H1 (cell line): ENCODE data around the gene MED12L. TPM values are rescaled to one million over a fixed set of nuclear protein-coding genes. Genes with fewer than 3 reads are reported as not detected.

ENCODE experiments used
- CTCF ChIA-PET: fragments of 300-600 bp; sonication (Branson Sonifier 250); formaldehyde crosslinking; loops from one replicate; lab custom pipeline; 2021; ENCODE audit not compliant: partially characterized antibody; lab: Charles Lee
- POLR2A ChIA-PET: fragments of 300-600 bp; sonication (Branson Sonifier 250); formaldehyde crosslinking; loops from one replicate; lab custom pipeline; 2021; ENCODE audit warnings: inconsistent platforms; ENCODE audit not compliant: partially characterized antibody; lab: Charles Lee
- DNase-seq, 2 experiments: peaks; one replicate each; pipeline versions ENCODE4 v3.0.0 to v3.0.0-alpha.2; 2010 to 2022; ENCODE audit warnings: low spot score in 2 of 2, low read depth in 1 of 2, mixed read lengths in 1 of 2
- FAIRE-seq: peaks from 2 replicates; lab custom pipeline; 2011; peaks lifted over from hg19 to GRCh38; lab: Jason Lieb, UNC
- H2AFZ ChIP-seq: 2 replicates; pipeline ENCODE4 v1.8.1; 2012; ENCODE audit warnings: low read length, inconsistent platforms
- H2AK5ac ChIP-seq: 2 replicates; pipeline ENCODE4 v1.6.1; 2013; ENCODE audit warnings: low read depth, low read length
- H2BK120ac ChIP-seq: replicated peaks from 2 replicates; pipeline ENCODE3; 2013; ENCODE audit warnings: low read depth, low read length, inconsistent platforms
- H2BK12ac ChIP-seq: 2 replicates; pipeline ENCODE4 v1.6.1; 2013; ENCODE audit warnings: low read depth, low read length
- H2BK15ac ChIP-seq: 2 replicates; pipeline ENCODE4 v1.6.1; 2013; ENCODE audit warnings: low read length
- H2BK20ac ChIP-seq: 2 replicates; pipeline ENCODE4 v1.6.1; 2013; ENCODE audit warnings: low read length
- H2BK5ac ChIP-seq: 2 replicates; pipeline ENCODE4 v1.6.1; 2013; ENCODE audit warnings: low read depth, low read length
- H3K14ac ChIP-seq: 2 replicates; pipeline ENCODE4 v1.6.1; 2013; ENCODE audit warnings: inconsistent platforms; ENCODE audit not compliant: insufficient read length
- H3K18ac ChIP-seq: 2 replicates; pipeline ENCODE4 v1.6.1; 2013; ENCODE audit warnings: low read length; ENCODE audit errors: extremely low read depth
- H3K23ac ChIP-seq: 2 replicates; pipeline ENCODE4 v1.6.1; 2013; ENCODE audit warnings: inconsistent platforms; ENCODE audit not compliant: insufficient read length
- H3K23me2 ChIP-seq: 2 replicates; pipeline ENCODE4 v1.6.1; 2013; ENCODE audit warnings: low read depth, low read length
- H3K27ac ChIP-seq: 2 replicates; pipeline ENCODE4 v1.6.1; 2011; ENCODE audit warnings: low read depth, low read length, inconsistent platforms
- H3K27me3 ChIP-seq, 4 experiments: replicated peaks in 1 of 4; 1 replicate in 1 of 4; 2 replicates in 3 of 4; pipeline versions ENCODE4 v1.6.1 to v1.8.1; 2011 to 2013; ENCODE audit warnings: low read length in 3 of 4, mild to moderate bottlenecking in 3 of 4, inconsistent platforms in 2 of 4, mixed read lengths in 2 of 4, moderate library complexity in 1 of 4; ENCODE audit not compliant: control insufficient read depth in 3 of 4, insufficient read depth in 3 of 4; ENCODE audit errors: extremely low read depth in 1 of 4
- H3K36me3 ChIP-seq, 4 experiments: 2 replicates each; pipeline versions ENCODE4 v1.6.1 to v1.8.1; 2011 to 2013; ENCODE audit warnings: mild to moderate bottlenecking in 4 of 4, low read length in 3 of 4, moderate library complexity in 2 of 4, control low read depth in 1 of 4, inconsistent platforms in 1 of 4; ENCODE audit not compliant: insufficient read depth in 4 of 4, control insufficient read depth in 2 of 4
- H3K4ac ChIP-seq: replicated peaks from 2 replicates; pipeline ENCODE3; 2013; ENCODE audit warnings: low read length, low read depth, mixed read lengths, inconsistent platforms; ENCODE audit not compliant: insufficient read length
- H3K4me1 ChIP-seq, 4 experiments: replicated peaks in 1 of 4; 1 replicate in 1 of 4; 2 replicates in 3 of 4; pipeline versions ENCODE4 v1.6.1 to v1.8.1; 2011 to 2013; ENCODE audit warnings: low read length in 3 of 4, inconsistent platforms in 2 of 4, mixed read lengths in 1 of 4; ENCODE audit not compliant: insufficient read depth in 4 of 4, control insufficient read depth in 3 of 4
- H3K4me2 ChIP-seq, 2 experiments: 2 replicates each; pipeline versions ENCODE4 v1.6.1 to v1.8.1; 2011 to 2013; ENCODE audit warnings: low read depth in 2 of 2, low read length in 2 of 2, control low read depth in 1 of 2, inconsistent platforms in 1 of 2, mild to moderate bottlenecking in 1 of 2; ENCODE audit not compliant: insufficient read depth in 1 of 2
- H3K4me3 ChIP-seq, 4 experiments: fragments of 200-600, 300-600 bp in 1 of 4; sonication (generic), shearing (Covaris generic), sonication (Bioruptor Twin) in 1 of 4; 2 replicates each; pipeline versions ENCODE4 v1.5.1 to v1.8.1; 2011 to 2016; ENCODE audit warnings: low read length in 4 of 4, low read depth in 3 of 4, control low read depth in 2 of 4, inconsistent platforms in 2 of 4, mild to moderate bottlenecking in 2 of 4, mixed read lengths in 1 of 4, moderate library complexity in 1 of 4; ENCODE audit not compliant: insufficient read depth in 2 of 4; ENCODE audit errors: extremely low read depth in 1 of 4
- H3K56ac ChIP-seq: replicated peaks from 2 replicates; pipeline ENCODE3; 2013; ENCODE audit warnings: low read depth, mild to moderate bottlenecking, mixed read lengths, low read length, inconsistent platforms; ENCODE audit not compliant: insufficient read length
- H3K79me1 ChIP-seq: 2 replicates; pipeline ENCODE4 v1.6.1; 2013; ENCODE audit warnings: low read depth, low read length, control low read depth
- H3K79me2 ChIP-seq, 2 experiments: 2 replicates each; pipeline versions ENCODE4 v1.6.1 to v1.8.1; 2012 to 2013; ENCODE audit warnings: low read length in 2 of 2, mild to moderate bottlenecking in 2 of 2, inconsistent platforms in 1 of 2; ENCODE audit not compliant: insufficient read depth in 2 of 2, control insufficient read depth in 1 of 2
- H3K9ac ChIP-seq, 4 experiments: replicated peaks in 1 of 4; 1 replicate in 1 of 4; 2 replicates in 3 of 4; pipeline versions ENCODE4 v1.6.1 to v1.8.1; 2011 to 2013; ENCODE audit warnings: low read depth in 3 of 4, low read length in 3 of 4, control low read depth in 2 of 4, mild to moderate bottlenecking in 2 of 4, moderate library complexity in 2 of 4, inconsistent platforms in 1 of 4; ENCODE audit errors: extremely low read depth in 1 of 4
- H3K9me3 ChIP-seq, 2 experiments: 2 replicates each; pipeline versions ENCODE4 v1.6.1 to v1.8.1; 2012 to 2013; ENCODE audit warnings: mild to moderate bottlenecking in 2 of 2, moderate library complexity in 2 of 2, control low read depth in 1 of 2, inconsistent platforms in 1 of 2, low read depth in 1 of 2, low read length in 1 of 2, mixed read lengths in 1 of 2; ENCODE audit not compliant: insufficient read depth in 2 of 2
- H4K20me1 ChIP-seq, 2 experiments: replicated peaks in 1 of 2; 2 replicates each; pipeline versions ENCODE3 to v1.8.1; 2011 to 2013; ENCODE audit warnings: inconsistent platforms in 2 of 2, low read length in 2 of 2, mild to moderate bottlenecking in 1 of 2; ENCODE audit not compliant: insufficient read depth in 2 of 2, control insufficient read depth in 1 of 2
- H4K5ac ChIP-seq: 2 replicates; pipeline ENCODE4 v1.6.1; 2013; ENCODE audit warnings: low read length, low read depth, mixed read lengths, inconsistent platforms; ENCODE audit not compliant: insufficient read length
- H4K8ac ChIP-seq: 2 replicates; pipeline ENCODE4 v1.8.0; 2013; ENCODE audit warnings: mild to moderate bottlenecking, moderate library complexity, low read length, inconsistent platforms; ENCODE audit not compliant: insufficient read depth; ENCODE audit errors: extremely low read depth
- H4K91ac ChIP-seq: replicated peaks from 2 replicates; pipeline ENCODE3; 2013; ENCODE audit warnings: low read length, mixed read lengths, inconsistent platforms; ENCODE audit not compliant: insufficient read length
- CREB1 ChIP-seq: IDR thresholded peaks from 2 replicates; pipeline ENCODE4 v1.6.1; 2012; ENCODE audit warnings: inconsistent platforms
- EP300 ChIP-seq, 2 experiments: IDR thresholded peaks; 1 replicate in 1 of 2; 2 replicates in 1 of 2; pipeline ENCODE4 v1.6.1; 2011 to 2012; ENCODE audit warnings: low read depth in 2 of 2, low read length in 2 of 2, mild to moderate bottlenecking in 2 of 2, borderline replicate concordance in 1 of 2, inconsistent platforms in 1 of 2, moderate library complexity in 1 of 2
- FOSL1 ChIP-seq: IDR thresholded peaks from 2 replicates; pipeline ENCODE4 v1.6.1; 2011; ENCODE audit warnings: mild to moderate bottlenecking, low read depth, low read length, moderate library complexity; ENCODE audit not compliant: insufficient read depth
- JUND ChIP-seq: IDR thresholded peaks from 2 replicates; pipeline ENCODE4 v1.6.1; 2011; ENCODE audit warnings: mild to moderate bottlenecking, improper control_type of control experiment, low read length
- PHF8 ChIP-seq: fragments of 200-600 bp; sonication (generic); conservative IDR thresholded peaks from 2 replicates; pipeline ENCODE4 v1.7.1; 2012; ENCODE audit warnings: low read depth, mild to moderate bottlenecking, inconsistent platforms, low read length, moderate library complexity
- POLR2A ChIP-seq, 2 experiments: IDR thresholded peaks; 1 replicate in 1 of 2; 2 replicates in 1 of 2; pipeline ENCODE4 v1.6.1; 2011; ENCODE audit warnings: low read depth in 2 of 2, low read length in 2 of 2, mild to moderate bottlenecking in 2 of 2; ENCODE audit errors: control extremely low read depth in 1 of 2
- RNF2 ChIP-seq: fragments of 200-900, 300-1000 bp; sonication (generic); IDR thresholded peaks from 2 replicates; pipeline ENCODE4 v1.7.1; 2016; ENCODE audit warnings: borderline replicate concordance, low read depth, mild to moderate bottlenecking, antibody characterized with exemption, low read length; ENCODE audit not compliant: poor library complexity, severe bottlenecking; ENCODE audit errors: missing control alignments
- SP4 ChIP-seq: IDR thresholded peaks from 2 replicates; pipeline ENCODE4 v1.6.1; 2012; ENCODE audit warnings: low read length, inconsistent platforms
- SUZ12 ChIP-seq: fragments of 200-600 bp; sonication (generic); IDR thresholded peaks from 2 replicates; pipeline ENCODE4 v1.6.1; 2012; ENCODE audit warnings: mild to moderate bottlenecking, inconsistent platforms, low read length, moderate library complexity, mixed read lengths
- TBP ChIP-seq: IDR thresholded peaks from 2 replicates; pipeline ENCODE4 v1.6.1; 2011; ENCODE audit warnings: low read depth, low read length, improper control_type of control experiment
- TEAD4 ChIP-seq: IDR thresholded peaks from 2 replicates; pipeline ENCODE4 v1.6.1; 2012; ENCODE audit warnings: low read depth, low read length, inconsistent platforms, mixed read lengths
- WGBS, 2 experiments: shearing (Covaris generic) in 1 of 2; methylation state at CpG; one replicate each; pipeline versions ENCODE4 v1.1.6 to v1.1.7; 2013 to 2015; ENCODE audit warnings: low lambda C conversion rate in 2 of 2, mixed read lengths in 2 of 2, inconsistent platforms in 1 of 2, low coverage in 1 of 2, missing lambda C conversion rate in 1 of 2; ENCODE audit not compliant: insufficient replicate concordance in 2 of 2, insufficient coverage in 1 of 2, insufficient read length in 1 of 2; ENCODE audit errors: extremely low coverage in 1 of 2, missing lambda C conversion rate in 1 of 2; 5-methylcytosine and 5-hydroxymethylcytosine counted together
- polyA plus RNA-seq, 7 experiments: library from polyadenylated mRNA; depleted of rRNA in 3 of 7; stranded (reverse) in 5 of 7; unstranded in 2 of 7; fragments of >200 nt in 5 of 7; fragments of 200-250 nt in 2 of 7; gene quantifications; 1 replicate in 5 of 7; 2 replicates in 1 of 7; 4 replicates in 1 of 7; pipeline versions ENCODE4 v1.2.1 to v1.2.3, GENCODE V29; 2011 to 2013; ENCODE audit warnings: missing spikeins in 2 of 7, mixed read lengths in 2 of 7
- total RNA-seq: library from RNA; stranded (reverse); fragmentation: NEBNext Ultra II Directional; extraction: Animal tissue kit (Norgen Biotek cat#: 25700); gene quantifications from 2 replicates; pipeline ENCODE4 v1.2.1, GENCODE V29; 2021

Gene MED12L
- total and polyA plus RNA-seq, 2 of the 8 experiments (the other 6 are each of a cell fraction or from before 2014, with no cell fraction given), result 3.6 to 26.2 TPM

DNA sequence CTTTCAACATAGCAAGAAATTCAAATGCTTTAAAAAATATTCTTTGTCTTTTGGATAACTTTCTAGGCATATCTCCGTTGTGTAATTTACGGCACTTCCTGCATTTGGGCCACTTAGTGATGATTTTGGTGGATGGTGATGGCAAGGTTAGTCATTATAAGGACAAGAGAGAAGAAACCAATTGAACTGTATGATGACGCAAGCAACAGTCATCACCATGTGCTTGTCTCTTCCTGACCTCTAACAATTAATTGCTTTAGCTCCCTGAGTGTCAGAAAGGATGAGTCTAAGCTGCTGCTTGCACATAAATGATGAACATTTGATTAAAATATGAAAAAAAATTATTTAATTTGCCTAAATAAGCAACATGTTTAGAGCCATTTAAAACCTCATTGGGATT is 310.3 kb downstream of the MED12L start:
- Histone ChIP-seq H3K79me2 (no peaks in the 10 kb centered on the region), H4K20me1 (no peaks in the 10 kb centered on the region), H3K27me3 (no peaks in the 10 kb centered on the region), H4K5ac (no peak overlapping the region), H4K91ac (no peak overlapping the region), H3K18ac (no peak overlapping the region), H2BK5ac (no peak overlapping the region), H3K4ac (no peak overlapping the region), H3K9me3 (no peaks in the 10 kb centered on the region), H3K4me1 (peaks cover 4 to 13% (median 6%) of the 10 kb centered on the region in 4 experiments), H3K4me2 (no peak overlapping the region), H2BK120ac (no peak overlapping the region), H2BK20ac (no peak overlapping the region), H2BK12ac (no peak overlapping the region), H2BK15ac (no peak overlapping the region), H3K14ac (no peak overlapping the region), H3K23me2 (no peaks in the 10 kb centered on the region), H3K36me3 (peaks cover 0 to 8% (median 1%) of the 10 kb centered on the region in 4 experiments; a peak in 2 of 8 replicates), H3K27ac (no peak overlapping the region), H2AK5ac (no peak overlapping the region), H3K23ac (no peak overlapping the region), H2AFZ (no peak overlapping the region), H3K4me3 (no peak overlapping the region), H3K9ac (no peak overlapping the region), H3K56ac (no peak overlapping the region), H3K79me1 (no peaks in the 10 kb centered on the region), H4K8ac (no peak overlapping the region)
- POLR2A ChIA-PET, result no interaction called here
- CTCF ChIA-PET, result interaction anchor here (0.9 to 1.2 kb wide), 3 partner anchors 14 to 44 kb away, joined by 3 to 7 read pairs (median 3); no protein-coding TSS in a partner anchor
- FAIRE-seq, result no peak
- DNase-seq, result no peak
- 87% methylated on average over 3 of the region's 3 CpGs; no CpG with 5 or more reads in 1 of the 2 experiments for WGBS, 2 experiments
- no peak for TF ChIP-seq TEAD4
- no peak for TF ChIP-seq TBP
- TF ChIP-seq RNF2, result no peak
- TF ChIP-seq SP4, result no peak
- TF ChIP-seq CREB1, result no peak
- no peak for TF ChIP-seq JUND
- no peak for TF ChIP-seq SUZ12
- TF ChIP-seq POLR2A (IDR thresholded peaks at IDR 0.05; ENCODE audit: control extremely low read depth in 1 of 2, low read depth in 2 of 2, low read length in 2 of 2), result no peak
- no peak for TF ChIP-seq EP300 (IDR thresholded peaks at IDR 0.05; ENCODE audit: borderline replicate concordance in 1 of 2, low read depth in 2 of 2, low read length in 2 of 2)
- TF ChIP-seq FOSL1, result no peak
- no peak for TF ChIP-seq PHF8
